Kidney tubule cell (primary cell): ENCODE data around the gene CPZ.
A peak's percentile ranks its signal among the peaks of the same experiment; 100 is the strongest.
"Not testable (repeated sequence)": the region's sequence is repeated elsewhere in the genome, so short reads cannot be mapped to it uniquely, and the experiment has no call there.

ENCODE experiments used
- DNase-seq: peaks from one replicate; pipeline ENCODE4 v3.0.0-alpha.2; 2018; ENCODE audit warnings: low spot score

The CPZ gene

DNA sequence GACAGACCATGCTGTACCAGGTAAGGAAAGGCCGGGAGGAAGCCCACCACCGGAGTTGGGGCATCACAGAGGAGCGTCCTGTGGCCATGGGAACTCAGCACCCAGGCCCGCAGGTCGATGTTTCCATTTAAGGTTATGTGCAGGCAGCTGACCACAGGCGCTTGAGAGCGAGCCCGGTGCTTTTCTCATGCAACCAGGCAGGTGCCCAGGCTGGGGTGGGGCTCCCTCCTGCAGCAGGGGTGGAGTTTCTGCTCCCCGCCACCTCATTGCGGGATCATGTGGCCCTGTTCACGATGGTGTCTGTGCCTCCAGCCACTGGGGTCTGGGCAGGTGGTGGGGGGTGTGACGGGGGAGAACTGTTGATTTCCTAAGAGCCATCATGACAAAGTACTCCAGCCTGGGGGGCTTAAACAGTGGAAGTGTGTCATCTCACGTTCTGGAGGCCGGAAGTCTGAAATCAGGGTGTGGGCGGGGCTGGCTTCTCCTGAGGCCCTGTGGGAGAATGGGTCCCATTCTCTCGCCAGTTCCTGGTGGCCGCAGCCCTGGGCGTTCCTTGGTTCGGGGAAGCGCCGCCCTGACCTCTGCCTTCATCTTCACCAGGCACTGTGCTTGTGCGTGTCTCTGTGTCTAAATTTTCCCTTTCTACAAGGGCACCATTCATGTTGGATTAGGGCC is 60.9 kb downstream of the CPZ start:
- no peak for DNase-seq

DNA sequence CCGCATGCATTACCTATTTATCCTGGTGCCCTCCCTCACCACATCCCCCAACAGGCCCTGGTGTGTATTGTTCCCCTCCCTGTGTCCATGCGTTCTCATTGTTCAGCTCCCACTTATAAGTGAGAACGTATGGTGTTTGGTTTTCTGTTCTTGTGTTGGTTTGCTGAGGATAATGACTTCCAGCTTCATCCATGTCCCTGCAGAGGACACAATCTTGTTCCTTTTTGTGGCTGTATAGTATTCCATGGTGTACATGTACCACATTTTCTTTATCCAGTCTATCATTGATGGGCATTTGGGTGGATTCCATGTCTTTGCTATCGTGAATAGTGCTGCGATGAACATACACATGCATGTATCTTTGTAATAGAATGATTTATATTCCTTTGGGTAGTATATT is 61.6 kb downstream of the CPZ start:
- DNase-seq = not testable (repeated sequence)

DNA sequence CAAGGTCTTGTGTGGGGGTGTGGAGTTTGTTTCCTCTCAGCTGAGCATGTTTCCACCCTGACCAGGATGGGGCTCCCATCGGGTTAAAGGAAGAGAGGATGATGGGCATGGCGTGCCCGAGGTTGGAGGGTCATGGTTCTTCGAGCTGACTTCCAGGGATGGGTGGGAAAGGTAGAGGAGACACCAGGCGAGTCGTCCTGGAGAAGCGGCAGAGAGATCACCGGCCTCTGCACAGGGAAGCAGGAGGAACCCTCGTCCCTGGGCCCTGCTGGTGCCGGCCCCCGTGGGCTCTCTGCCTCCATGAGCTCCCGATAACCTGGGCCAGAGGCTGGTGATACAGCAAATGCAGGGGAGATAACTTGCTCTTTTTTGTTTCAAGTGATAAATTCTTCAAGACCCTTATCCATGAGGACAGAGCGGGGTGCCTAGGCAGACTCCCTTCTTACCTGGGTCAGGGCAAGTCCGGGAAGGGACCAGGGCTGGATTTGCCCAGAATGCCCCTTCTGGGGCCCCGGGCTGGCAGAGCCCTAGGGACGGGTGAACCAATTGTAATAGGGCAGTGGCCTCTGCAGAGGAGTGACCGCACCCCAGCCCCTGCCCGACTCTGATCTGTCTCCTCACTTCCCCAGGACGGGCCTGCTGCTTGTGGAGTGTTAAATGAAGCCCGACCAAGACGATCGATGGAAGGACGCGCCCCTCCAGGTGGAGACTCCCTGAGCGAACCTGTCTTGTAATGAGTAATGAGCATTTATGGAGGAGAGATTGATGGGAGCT is 63.0 kb downstream of the CPZ start:
- no peak for DNase-seq

DNA sequence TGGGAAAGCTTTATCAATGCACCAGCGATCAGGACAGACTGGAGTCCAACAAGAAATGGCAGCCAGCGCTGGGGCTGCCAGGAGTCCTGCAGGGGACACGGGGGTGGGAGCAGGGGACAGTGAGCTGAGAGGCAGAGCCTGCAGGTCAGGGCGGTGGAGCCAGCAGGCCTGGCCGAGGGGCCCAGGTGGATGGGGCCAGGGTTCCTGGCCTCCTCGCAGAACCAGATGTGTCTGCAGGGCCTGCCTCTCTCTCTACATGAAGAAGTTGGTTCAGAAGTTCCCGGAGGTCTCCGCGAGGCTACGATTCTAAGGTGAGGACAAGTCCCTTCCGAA is 63.6 kb downstream of the CPZ start:
- DNase-seq = no peak

DNA sequence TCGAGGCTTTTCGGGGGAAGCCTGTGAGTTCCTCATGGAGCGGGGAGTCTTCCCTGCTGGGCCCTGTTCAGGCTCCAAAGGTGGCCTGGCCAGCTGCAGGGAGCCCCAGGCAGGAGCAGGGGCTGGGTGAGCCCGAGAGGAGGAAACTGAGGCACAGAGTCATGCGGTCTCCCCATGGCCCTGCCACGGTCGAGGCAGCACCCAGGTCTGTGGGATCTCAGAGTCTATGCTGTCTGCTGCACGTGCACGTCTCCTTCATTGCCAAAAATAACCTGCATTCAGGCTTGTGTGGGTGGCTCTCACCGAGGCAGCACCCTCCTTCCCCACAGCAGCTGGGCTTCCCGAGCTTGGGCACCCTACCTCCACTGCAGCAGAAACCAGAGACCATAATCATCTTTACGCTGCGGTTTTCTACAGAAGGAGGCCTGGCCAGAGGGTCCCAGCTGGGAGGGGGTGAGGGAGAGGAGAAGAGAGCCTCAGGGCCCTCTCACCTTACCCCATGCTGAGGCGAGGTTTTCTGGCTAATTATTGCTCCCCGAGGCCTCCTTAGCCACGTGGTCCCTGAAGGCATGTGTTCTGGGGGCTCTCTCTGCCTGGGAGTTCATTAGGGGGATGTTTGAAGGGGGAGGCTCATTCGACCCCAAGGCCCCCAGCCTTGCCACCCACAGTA is 64.3 kb downstream of the CPZ start:
- DNase-seq = no peak

DNA sequence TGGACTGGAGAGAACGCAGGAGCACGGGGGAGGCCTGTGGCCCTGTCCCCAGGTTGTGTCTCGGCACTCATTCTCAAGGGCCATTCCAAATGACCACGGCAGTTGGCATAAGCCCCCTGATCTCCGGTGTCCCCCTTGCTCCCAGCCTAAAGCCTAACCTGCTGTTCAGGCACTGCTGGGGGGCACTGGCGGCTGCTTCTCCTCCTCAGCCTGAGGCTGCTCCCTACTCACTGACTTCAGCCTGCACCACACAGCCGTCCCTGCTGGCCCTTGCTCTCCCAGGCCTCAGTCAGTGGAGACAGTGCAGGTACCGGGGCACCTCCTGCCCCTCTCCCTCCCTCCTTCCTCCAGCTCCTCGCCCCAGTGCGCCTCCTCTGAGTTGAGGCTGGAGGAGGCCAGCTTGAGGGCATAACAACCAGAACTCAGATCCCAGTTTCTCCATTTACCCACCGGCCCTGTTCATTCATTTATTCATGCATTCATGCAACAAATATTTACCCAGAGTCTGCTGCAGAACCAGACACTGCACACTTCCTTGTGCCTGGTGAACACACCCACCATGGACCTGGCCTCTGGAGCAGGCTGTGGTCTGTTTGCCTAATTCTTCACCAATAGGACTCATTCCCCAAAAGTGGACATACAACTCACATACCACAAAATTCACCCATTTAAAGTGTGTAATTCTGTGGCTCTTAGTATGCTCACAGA is 65.0 kb downstream of the CPZ start:
- peak; percentile 2 for DNase-seq

DNA sequence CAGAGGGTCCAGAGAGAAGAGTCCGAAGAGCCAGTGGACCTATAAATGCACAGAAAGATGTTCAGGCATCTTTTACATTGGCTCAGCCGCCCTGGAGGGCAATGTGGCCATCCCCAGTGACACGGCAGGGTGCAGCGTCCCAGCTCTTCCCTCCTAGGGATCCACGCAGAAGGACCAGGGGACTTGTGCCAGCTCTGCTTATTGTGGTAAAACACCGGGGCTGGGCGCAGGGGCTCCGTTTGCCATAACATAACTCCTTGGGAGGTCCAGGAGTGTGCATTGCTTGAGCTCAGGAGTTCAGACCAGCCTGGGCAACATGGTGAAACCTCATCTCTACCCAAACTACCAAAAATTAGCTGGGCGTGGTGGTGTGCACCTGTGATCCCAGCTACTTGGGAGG is 70.2 kb downstream of the CPZ start:
- no peak for DNase-seq

DNA sequence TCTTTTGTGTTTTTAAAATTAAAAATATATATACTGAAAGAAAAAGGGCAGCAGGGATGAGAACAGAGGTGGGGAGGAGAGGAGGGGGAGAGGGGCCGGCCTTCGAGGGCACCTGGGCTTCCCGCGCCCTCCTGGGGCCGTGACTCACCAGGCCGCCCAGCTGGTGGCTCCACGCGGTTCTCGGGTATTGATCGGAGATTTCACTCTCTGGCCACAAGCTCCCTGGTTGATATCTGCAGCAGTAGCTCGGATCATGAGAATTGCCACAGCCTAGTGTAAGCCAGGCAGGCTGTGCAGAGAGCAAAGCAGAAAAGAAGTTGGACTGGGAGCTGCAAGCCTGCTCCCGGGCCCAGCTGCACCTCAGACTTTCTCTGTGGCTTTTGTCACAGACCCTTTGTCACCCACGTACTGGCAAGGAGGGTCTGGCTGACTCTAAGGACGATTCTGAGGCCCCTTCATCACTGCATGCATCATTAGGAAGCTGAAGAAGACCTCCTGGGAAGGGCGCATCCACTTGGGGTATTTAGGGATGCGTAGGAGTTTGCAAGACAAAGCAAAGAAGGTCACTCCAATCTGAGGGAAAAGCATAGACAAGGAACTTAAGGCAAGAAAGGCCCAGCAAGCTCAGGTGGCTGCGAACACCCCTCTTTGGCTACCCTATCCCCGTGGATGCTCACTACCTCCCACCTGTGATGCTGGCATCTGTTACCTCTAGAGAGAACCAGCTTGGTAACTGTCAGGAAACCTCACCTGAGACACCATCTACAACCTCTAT is 71.7 kb downstream of the CPZ start:
- DNase-seq = no peak

DNA sequence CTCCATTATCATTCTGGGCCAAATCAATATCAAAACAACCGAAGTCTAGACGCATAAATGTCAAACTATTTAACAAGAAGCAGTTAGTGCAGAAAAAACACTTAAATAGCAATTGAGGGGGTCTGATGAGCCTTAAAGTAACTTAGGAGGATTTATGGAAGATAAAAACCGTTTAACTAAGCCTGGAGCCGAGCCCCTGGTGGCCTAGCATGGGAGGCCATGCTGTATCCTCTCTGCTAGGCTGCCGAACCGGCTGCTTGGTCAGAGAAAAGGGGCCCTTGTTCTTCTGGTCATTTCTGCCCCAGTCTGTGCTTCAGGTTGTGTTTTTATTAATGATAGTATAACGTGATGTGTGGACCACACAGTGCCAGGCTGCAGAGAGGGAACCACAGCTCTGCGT is 72.4 kb downstream of the CPZ start:
- no peak for DNase-seq

DNA sequence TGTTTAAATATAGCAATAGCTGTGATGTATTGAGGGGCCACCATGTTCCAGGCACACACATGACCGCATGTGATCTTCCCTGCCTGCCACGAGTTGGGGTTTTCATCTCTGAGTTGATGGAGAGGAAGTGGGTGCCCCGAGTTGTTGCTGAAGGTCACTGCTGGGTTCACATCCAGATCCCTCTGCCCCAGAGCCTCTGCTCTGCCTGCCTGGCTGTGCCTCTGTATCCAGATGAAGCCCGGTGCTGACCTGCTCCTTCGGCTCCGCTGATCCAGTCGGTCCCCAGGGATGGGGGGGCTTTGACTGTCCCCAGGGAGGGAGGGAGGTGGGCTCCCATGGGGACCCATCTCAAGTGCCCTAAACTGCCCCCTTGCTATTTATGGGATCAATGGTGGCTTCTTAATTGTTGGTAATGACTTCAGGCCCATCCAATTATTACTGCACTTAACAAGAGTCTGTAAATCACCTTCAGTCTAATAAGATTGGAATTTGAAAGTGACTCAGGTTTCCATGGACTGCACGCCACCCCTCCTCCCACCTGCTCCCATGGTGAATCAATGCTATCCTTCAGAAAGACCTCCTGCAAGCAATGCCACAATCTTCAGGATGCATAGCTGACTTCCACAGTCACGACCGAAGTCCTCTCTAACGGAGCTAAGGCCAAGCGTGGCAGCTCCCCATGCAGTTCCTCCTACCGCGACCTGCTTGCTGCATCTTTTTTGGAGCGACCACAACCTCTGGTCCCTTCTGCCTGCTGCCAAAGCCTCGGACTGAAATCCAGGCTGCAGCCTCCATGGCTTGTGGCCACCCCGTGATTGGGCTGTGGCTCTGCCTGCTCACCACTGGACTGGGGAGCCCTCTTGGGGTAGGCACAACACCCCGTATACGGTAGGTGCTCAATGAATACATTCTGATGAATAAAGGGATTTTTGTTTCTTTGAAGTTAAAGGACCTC is 73.1 kb downstream of the CPZ start:
- DNase-seq = peak; percentile 91

DNA sequence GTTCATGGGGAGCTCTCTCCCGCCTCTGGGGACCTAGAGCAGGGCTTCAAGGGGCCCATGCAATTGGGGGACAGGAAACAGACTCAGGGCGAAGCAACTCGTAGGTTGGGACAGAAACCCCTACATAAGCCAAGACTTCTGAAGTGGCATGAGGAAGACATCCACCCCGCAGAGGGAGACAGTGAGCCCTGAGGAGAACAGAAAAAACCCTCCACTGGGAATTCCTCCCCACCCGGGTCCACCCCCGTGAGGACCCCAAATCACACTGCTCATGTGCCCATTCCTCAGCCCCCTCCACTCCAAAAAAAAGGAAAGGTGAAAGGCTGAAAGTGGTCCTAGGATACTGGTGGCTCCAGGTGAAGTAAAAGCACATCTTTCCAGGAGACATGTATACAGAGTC is 74.0 kb downstream of the CPZ start:
- no peak for DNase-seq
